MCF 10A (cell line): ENCODE measurements around the gene AGBL3. TPM values are rescaled to one million over a fixed set of nuclear protein-coding genes. Genes with fewer than 3 reads are reported as not detected.

Source experiments
- BruUV-seq: library from RNA; stranded (reverse); fragments of 400-500 nt; replicated peaks from 2 replicates; lab custom pipeline; 2021; lab: Mats Ljungman, UMichigan
- CTCF ChIA-PET: fragments of 300-600 bp; sonication (Branson Sonifier 250); formaldehyde crosslinking; extraction: SDS; loops from one replicate; lab custom pipeline; 2021; ENCODE audit warnings: antibody characterized with exemption, inconsistent platforms; lab: Yijun Ruan, JAX
- POLR2A ChIA-PET: fragments of 300-600, 350-650 bp; sonication (Branson Sonifier 250); formaldehyde crosslinking; extraction: SDS; loops from one replicate; lab custom pipeline; 2020; ENCODE audit warnings: antibody characterized with exemption, inconsistent platforms; lab: Yijun Ruan, JAX
- DNase-seq: peaks from one replicate; pipeline ENCODE4 v3.0.0-alpha.2; 2018; ENCODE audit not compliant: unreplicated experiment
- H3K27ac Mint-ChIP-seq: one replicate; pipeline ENCODE4 v1.8.0; 2022; ENCODE audit warnings: mild to moderate bottlenecking, low read depth, mixed read lengths; ENCODE audit not compliant: unreplicated experiment
- H3K27me3 Mint-ChIP-seq: one replicate; pipeline ENCODE4 v1.8.0; 2022; ENCODE audit warnings: mixed read lengths; ENCODE audit not compliant: insufficient read depth, unreplicated experiment
- H3K36me3 Mint-ChIP-seq: one replicate; pipeline ENCODE4 v1.8.0; 2022; ENCODE audit warnings: mild to moderate bottlenecking, moderate library complexity, mixed read lengths; ENCODE audit not compliant: insufficient read depth, unreplicated experiment
- H3K4me1 Mint-ChIP-seq: one replicate; pipeline ENCODE4 v1.8.0; 2022; ENCODE audit warnings: mixed read lengths; ENCODE audit not compliant: insufficient read depth, unreplicated experiment
- H3K4me3 Mint-ChIP-seq: one replicate; pipeline ENCODE4 v1.8.0; 2022; ENCODE audit warnings: mild to moderate bottlenecking, moderate library complexity, mixed read lengths; ENCODE audit not compliant: unreplicated experiment
- H3K9me3 Mint-ChIP-seq: one replicate; pipeline ENCODE4 v1.8.0; 2022; ENCODE audit warnings: mixed read lengths; ENCODE audit not compliant: unreplicated experiment
- intact Hi-C: fragments of 100-400 bp; cut with micrococcal nuclease; formaldehyde crosslinking; loops from 2 replicates; pipeline ENCODE4 v1.14.1; 2022
- total RNA-seq: library from RNA; stranded (reverse); gene quantifications from 2 replicates; pipeline ENCODE4 v1.2.3, GENCODE V29; 2022
- TF ChIP-seq, protein P1 (sequence below): fragments of 200-600 bp; IDR thresholded peaks from one replicate; pipeline ENCODE4 v1.8.0; 2022; ENCODE audit warnings: antibody characterized with exemption, mild to moderate bottlenecking; ENCODE audit not compliant: unreplicated experiment

Gene AGBL3
- total RNA-seq, 1 experiment from 2014 or later: 1.8 TPM

- intact Hi-C loops: no loop called here
- BruUV-seq: no TSS peak
- Mint-ChIP-seq H3K27me3 (no peaks in the 10 kb centered on the region), H3K4me3 (no peak overlapping the region), H3K27ac (no peak overlapping the region), H3K4me1 (peaks cover 8% of the 10 kb centered on the region), H3K9me3 (no peaks in the 10 kb centered on the region), H3K36me3 (peaks cover 73% of the 10 kb centered on the region)
- POLR2A ChIA-PET: no interaction called here
- CTCF ChIA-PET: interaction anchor here (0.6 to 6.8 kb wide), 5 partner anchors 53 to 495 kb away, joined by 3 to 96 read pairs (median 4); no protein-coding TSS in a partner anchor
- TF ChIP-seq, protein P1, sequence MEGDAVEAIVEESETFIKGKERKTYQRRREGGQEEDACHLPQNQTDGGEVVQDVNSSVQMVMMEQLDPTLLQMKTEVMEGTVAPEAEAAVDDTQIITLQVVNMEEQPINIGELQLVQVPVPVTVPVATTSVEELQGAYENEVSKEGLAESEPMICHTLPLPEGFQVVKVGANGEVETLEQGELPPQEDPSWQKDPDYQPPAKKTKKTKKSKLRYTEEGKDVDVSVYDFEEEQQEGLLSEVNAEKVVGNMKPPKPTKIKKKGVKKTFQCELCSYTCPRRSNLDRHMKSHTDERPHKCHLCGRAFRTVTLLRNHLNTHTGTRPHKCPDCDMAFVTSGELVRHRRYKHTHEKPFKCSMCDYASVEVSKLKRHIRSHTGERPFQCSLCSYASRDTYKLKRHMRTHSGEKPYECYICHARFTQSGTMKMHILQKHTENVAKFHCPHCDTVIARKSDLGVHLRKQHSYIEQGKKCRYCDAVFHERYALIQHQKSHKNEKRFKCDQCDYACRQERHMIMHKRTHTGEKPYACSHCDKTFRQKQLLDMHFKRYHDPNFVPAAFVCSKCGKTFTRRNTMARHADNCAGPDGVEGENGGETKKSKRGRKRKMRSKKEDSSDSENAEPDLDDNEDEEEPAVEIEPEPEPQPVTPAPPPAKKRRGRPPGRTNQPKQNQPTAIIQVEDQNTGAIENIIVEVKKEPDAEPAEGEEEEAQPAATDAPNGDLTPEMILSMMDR: no peak
- DNase-seq: no peak
Measured at GRCh38 chr7:134939136-134939535, 47.2 kb upstream of the AGBL3 start.

DNA sequence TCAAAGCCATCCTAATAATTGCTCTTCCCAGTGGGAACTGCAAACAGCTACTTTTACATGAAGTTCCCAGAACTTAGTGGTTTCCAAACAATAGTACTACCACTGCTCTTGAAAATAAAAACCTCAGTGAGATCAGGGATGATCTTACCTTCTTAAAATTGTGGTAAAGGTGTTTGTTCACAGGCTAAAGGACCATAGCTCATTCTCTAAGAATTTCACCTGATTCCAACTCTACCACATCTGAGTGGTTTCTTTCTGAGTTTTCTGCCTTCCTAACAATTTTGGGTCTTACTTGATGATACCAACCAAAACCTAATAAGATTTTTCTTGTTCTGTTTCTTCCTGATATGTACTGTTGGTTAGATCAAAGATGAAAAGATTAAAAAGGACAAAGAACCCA is 45.6 kb upstream of the AGBL3 start:
- Mint-ChIP-seq H3K27ac (peak overlapping the region; percentile 29), H3K9me3 (no peaks in the 10 kb centered on the region), H3K4me1 (peaks cover 8% of the 10 kb centered on the region), H3K36me3 (peaks cover 64% of the 10 kb centered on the region), H3K4me3 (no peak overlapping the region), H3K27me3 (no peaks in the 10 kb centered on the region)
- no peak for DNase-seq
- intact Hi-C loops: loop anchor here (2.0 to 10.0 kb wide), 3 partner anchors 62 to 506 kb away; no protein-coding TSS in a partner anchor
- ChIA-PET CTCF (interaction anchor here (0.6 to 6.8 kb wide), 9 partner anchors 8 to 250 kb away, joined by 3 to 96 read pairs (median 3); no protein-coding TSS in a partner anchor), POLR2A (interaction anchor here (0.6 to 1.8 kb wide), 5 partner anchors 22 to 1841 kb away, joined by 3 to 5 read pairs (median 3); no protein-coding TSS in a partner anchor)
- TF ChIP-seq, protein P1: no peak
- no TSS peak for BruUV-seq

DNA sequence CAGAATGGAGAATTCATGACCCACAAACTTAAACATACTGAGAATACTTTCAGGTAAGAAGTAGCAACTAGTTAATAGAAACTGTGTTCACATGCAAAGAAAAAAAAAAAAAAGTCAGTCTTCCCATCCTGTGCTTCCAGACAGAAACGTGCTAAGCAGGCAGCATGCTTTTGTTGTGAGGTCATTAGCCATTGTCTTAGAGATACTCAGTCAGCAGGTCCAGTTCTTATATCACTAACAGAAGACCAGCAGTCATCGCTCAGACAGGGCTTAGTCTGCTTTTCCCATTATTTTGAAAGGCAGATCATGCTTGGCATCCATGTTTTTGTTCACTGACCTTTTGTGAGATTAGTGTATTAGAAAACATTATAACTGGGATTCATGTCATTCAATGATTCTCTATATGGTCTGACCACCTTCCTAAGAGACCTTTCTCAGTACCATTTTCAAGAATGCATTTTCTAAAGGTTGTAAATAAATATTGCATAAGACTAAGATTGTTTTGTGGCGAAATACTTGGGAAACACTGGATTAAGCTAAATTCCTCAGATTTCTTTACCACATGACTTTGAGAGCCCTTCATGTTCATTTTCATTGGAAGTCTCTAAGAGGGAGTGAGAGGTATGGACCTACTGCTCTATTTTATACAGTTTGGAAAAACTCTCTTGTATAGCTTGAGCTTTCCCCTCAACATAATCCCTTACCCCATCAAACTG is 45.0 kb upstream of the AGBL3 start:
- ChIA-PET POLR2A (interaction anchor here (0.7 to 1.8 kb wide), 6 partner anchors 22 to 1842 kb away, joined by 3 to 5 read pairs (median 4); partner anchors contain the start of gene CYREN), CTCF (interaction anchor here (0.6 to 6.8 kb wide), 9 partner anchors 10 to 331 kb away, joined by 3 to 96 read pairs (median 3); no protein-coding TSS in a partner anchor)
- TF ChIP-seq, protein P1: no peak
- H3K4me3 Mint-ChIP-seq: no peak overlapping the region
- BruUV-seq: no TSS peak
- H3K27me3 Mint-ChIP-seq: no peaks in the 10 kb centered on the region
- peak overlapping the region; percentile 39 for H3K27ac Mint-ChIP-seq
- intact Hi-C loops: loop anchor here (2.0 to 10.0 kb wide), 3 partner anchors 63 to 507 kb away; no protein-coding TSS in a partner anchor
- peaks cover 59% of the 10 kb centered on the region for H3K36me3 Mint-ChIP-seq
- H3K9me3 Mint-ChIP-seq: no peaks in the 10 kb centered on the region
- peak; percentile 26 for DNase-seq
- peaks cover 8% of the 10 kb centered on the region for H3K4me1 Mint-ChIP-seq

DNA sequence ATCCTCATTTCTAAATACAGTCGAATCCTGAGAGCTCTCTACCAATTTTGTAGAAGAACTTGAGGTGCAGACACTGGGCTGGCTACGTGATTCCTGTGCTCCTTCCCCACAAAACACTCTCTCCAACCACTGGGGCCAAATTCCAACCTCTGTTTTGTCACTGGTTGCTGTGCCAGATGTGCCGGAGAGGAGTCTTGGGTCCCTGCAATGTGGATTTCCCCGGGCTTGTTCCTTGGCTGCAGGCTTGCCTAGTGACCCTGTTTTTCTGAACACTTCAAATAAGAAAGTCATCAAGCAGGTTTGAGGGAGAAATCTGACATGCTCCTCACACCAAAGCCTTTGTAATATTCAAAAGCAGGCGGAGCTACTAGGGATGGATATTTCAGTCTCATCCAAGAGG is 44.4 kb upstream of the AGBL3 start:
- BruUV-seq: no TSS peak
- ChIA-PET CTCF (interaction anchor here (0.6 to 6.8 kb wide), 7 partner anchors 12 to 331 kb away, joined by 3 to 96 read pairs (median 3); no protein-coding TSS in a partner anchor), POLR2A (interaction anchor here (1.3 to 1.8 kb wide), 2 partner anchors 228 to 249 kb away, joined by 4 to 5 read pairs; partner anchors contain the start of gene CYREN)
- Mint-ChIP-seq H3K36me3 (peaks cover 57% of the 10 kb centered on the region), H3K27me3 (no peaks in the 10 kb centered on the region), H3K4me1 (peaks cover 8% of the 10 kb centered on the region), H3K4me3 (no peak overlapping the region), H3K9me3 (no peaks in the 10 kb centered on the region), H3K27ac (peak overlapping the region; percentile 63)
- intact Hi-C loops: loop anchor here (2.0 to 10.0 kb wide), 3 partner anchors 63 to 507 kb away; no protein-coding TSS in a partner anchor
- TF ChIP-seq, protein P1: no peak
- DNase-seq: no peak
